GM23248 (cell line): ENCODE measurements around the gene ABCD1. TPM values are rescaled to one million over a fixed set of nuclear protein-coding genes. Genes with fewer than 3 reads are reported as not detected.
"Not testable (repeated sequence)": the region's sequence is repeated elsewhere in the genome, so short reads cannot be mapped to it uniquely, and the experiment has no call there.

Experiments
- DNase-seq: peaks from one replicate; pipeline ENCODE4 v3.0.0-alpha.2; 2015
- H2AFZ ChIP-seq: fragments of 200-600 bp; sonication (generic); 2 replicates; pipeline ENCODE4 v1.6.1; 2016; ENCODE audit warnings: antibody characterized with exemption
- H3F3A ChIP-seq: fragments of 200-600 bp; sonication (generic); 2 replicates; pipeline ENCODE4 v1.6.1; 2016; ENCODE audit warnings: mild to moderate bottlenecking, antibody characterized with exemption, mixed run types; ENCODE audit not compliant: insufficient read depth
- H3K27ac ChIP-seq: fragments of 200-600 bp; sonication (generic); 2 replicates; pipeline ENCODE4 v1.5.1; 2016; ENCODE audit warnings: mild to moderate bottlenecking
- H3K27me3 ChIP-seq: fragments of 200-600 bp; sonication (generic); replicated peaks from 2 replicates; pipeline ENCODE4 v1.6.1; 2016; ENCODE audit warnings: mild to moderate bottlenecking; ENCODE audit not compliant: insufficient read depth
- H3K36me3 ChIP-seq: fragments of 200-600 bp; sonication (generic); 2 replicates; pipeline ENCODE4 v1.6.1; 2016; ENCODE audit warnings: low read depth, mild to moderate bottlenecking
- H3K4me1 ChIP-seq: fragments of 200-600 bp; sonication (generic); 2 replicates; pipeline ENCODE4 v1.6.1; 2016; ENCODE audit warnings: mild to moderate bottlenecking; ENCODE audit not compliant: insufficient read depth
- H3K4me2 ChIP-seq: fragments of 200-600 bp; sonication (generic); one replicate; pipeline ENCODE4 v1.6.1; 2016; ENCODE audit warnings: mild to moderate bottlenecking; ENCODE audit not compliant: unreplicated experiment
- H3K4me3 ChIP-seq: fragments of 200-600 bp; sonication (generic); 2 replicates; pipeline ENCODE4 v1.5.1; 2016; ENCODE audit warnings: mild to moderate bottlenecking
- H3K79me2 ChIP-seq: fragments of 200-600 bp; sonication (generic); 2 replicates; pipeline ENCODE4 v1.6.1; 2016; ENCODE audit warnings: mild to moderate bottlenecking; ENCODE audit not compliant: insufficient read depth
- H3K9ac ChIP-seq: fragments of 200-600 bp; sonication (generic); 2 replicates; pipeline ENCODE4 v1.6.1; 2016; ENCODE audit warnings: mild to moderate bottlenecking
- H3K9me2 ChIP-seq: fragments of 200-600 bp; sonication (generic); 2 replicates; pipeline ENCODE4 v1.6.1; 2016; ENCODE audit warnings: mixed run types, mild to moderate bottlenecking, moderate library complexity; ENCODE audit not compliant: insufficient read depth
- H3K9me3 ChIP-seq: fragments of 200-600 bp; sonication (generic); one replicate; pipeline ENCODE4 v1.6.1; 2017; ENCODE audit warnings: low read depth
- H4K20me1 ChIP-seq: fragments of 200-600 bp; sonication (generic); 2 replicates; pipeline ENCODE4 v1.6.0; 2016; ENCODE audit not compliant: insufficient read depth
- EZH2 ChIP-seq: fragments of 200-600 bp; sonication (generic); IDR thresholded peaks from 2 replicates; pipeline ENCODE4 v1.6.1; 2018; ENCODE audit warnings: antibody characterized with exemption, mild to moderate bottlenecking; ENCODE audit not compliant: insufficient read depth, poor library complexity, severe bottlenecking
- EZH2phosphoT487 ChIP-seq: fragments of 200-600 bp; sonication (generic); IDR thresholded peaks from 2 replicates; pipeline ENCODE4 v1.6.1; 2018; ENCODE audit warnings: antibody characterized with exemption, moderate library complexity, mild to moderate bottlenecking, low read depth; ENCODE audit not compliant: insufficient read depth
- WGBS, 2 experiments: methylation state at CpG; one replicate each; pipeline ENCODE4 v1.1.6; 2015 to 2017; ENCODE audit warnings: low lambda C conversion rate in 2 of 2, low coverage in 1 of 2; ENCODE audit errors: missing lambda C conversion rate in 2 of 2; 5-methylcytosine and 5-hydroxymethylcytosine counted together
- in situ Hi-C: fragments of 300-500 bp; cut with MboI; formaldehyde crosslinking; loops from 2 replicates; pipeline ENCODE4 v1.15.0; 2020
- polyA plus RNA-seq: library from polyadenylated mRNA; unstranded; fragments of >200 nt; fragmentation: Nextera tagmentation; extraction: Ambion mirVana; gene quantifications from 2 replicates; pipeline ENCODE4 v1.2.1, GENCODE V29; 2016
- total RNA-seq: library from RNA; depleted of rRNA; stranded (reverse); fragments of >200 nt; shearing (Covaris generic); gene quantifications from 2 replicates; pipeline ENCODE4 v1.2.3, GENCODE V29; 2014

ABCD1 gene
- total and polyA plus RNA-seq, 2 experiments from 2014 or later: 9.8 to 24.4 TPM

DNA sequence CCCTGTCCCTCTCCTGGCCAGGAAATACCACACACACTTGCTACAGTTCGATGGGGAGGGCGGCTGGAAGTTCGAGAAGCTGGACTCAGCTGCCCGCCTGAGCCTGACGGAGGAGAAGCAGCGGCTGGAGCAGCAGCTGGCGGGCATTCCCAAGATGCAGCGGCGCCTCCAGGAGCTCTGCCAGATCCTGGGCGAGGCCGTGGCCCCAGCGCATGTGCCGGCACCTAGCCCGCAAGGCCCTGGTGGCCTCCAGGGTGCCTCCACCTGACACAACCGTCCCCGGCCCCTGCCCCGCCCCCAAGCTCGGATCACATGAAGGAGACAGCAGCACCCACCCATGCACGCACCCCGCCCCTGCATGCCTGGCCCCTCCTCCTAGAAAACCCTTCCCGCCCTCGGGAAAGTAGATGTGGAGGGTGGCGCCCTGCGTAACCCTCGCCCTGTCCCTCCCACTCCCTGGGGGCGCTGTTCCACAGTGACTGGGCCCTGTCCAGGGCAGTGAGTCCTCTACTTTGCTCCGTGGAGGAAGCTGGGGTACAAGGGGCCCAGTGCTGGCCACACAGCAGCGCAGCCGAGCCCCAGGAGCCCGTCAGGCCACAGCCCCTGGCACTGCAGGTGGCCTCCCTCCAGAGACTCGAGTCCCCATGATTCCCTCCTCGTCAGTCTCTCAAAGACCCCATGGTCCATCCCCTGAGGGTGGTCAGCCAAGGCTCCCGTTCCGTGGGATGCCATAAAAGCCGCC lies 19.0 kb downstream of the ABCD1 start:
- H3K9ac ChIP-seq, H4K20me1 ChIP-seq, H2AFZ ChIP-seq, H3K79me2 ChIP-seq, H3F3A ChIP-seq, H3K9me3 ChIP-seq, H3K4me1 ChIP-seq, H3K9me2 ChIP-seq, in situ Hi-C loops, H3K36me3 ChIP-seq, H3K27ac ChIP-seq, H3K27me3 ChIP-seq: not testable (repeated sequence)
- H3K4me2 ChIP-seq: peak overlapping the region; percentile 35
- DNase-seq: peak; percentile 53
- WGBS, 2 experiments: 6 to 11% methylated on average over 8 to 9 of the region's 35 CpGs
- H3K4me3 ChIP-seq: peak overlapping the region; percentile 26; the same call in 1 of the 2 replicates

DNA sequence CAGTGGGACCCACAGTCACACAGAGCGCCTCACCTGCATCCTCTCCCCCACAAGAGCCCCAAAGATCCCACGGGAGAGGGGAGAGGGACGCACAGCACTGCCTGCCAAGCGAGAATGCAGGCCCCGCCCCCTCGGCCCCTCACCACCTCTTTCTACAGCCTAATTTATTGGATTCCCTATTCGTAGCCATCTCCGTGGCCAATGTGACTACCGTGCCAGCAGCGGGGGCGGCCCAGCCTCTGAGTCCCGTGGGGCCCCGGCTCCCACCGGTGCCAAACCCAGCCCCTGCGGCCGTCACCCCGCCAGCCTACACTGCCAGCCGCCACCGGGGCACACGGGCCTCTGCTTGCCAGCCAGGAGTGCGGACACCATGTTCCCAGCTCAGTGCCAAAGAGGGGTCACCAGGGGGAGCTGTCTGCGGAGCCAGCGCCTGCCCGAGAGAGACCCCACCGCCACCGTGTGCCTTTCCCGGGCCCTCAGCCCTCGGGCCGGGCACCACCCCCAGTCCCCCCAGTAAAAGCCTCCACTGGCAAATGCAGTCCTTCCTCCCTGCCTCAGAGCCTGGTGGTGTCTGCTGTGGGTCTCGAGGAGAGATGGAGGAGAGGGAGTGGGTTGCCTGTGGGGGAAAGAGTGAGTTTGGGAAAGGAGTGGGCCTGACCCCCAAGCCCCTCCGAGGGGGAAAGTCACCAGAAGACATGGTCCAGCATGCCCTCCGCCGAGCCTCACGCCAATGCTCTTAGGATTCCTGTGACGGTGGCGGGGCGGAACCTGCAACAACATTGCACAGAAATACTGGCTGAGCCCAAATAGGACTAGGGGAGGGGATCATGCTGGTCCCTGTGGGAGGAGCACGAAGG lies 19.8 kb downstream of the ABCD1 start:
- Histone ChIP-seq H3F3A (no peaks in the 10 kb centered on the region), H3K9me2 (no peaks in the 10 kb centered on the region), H3K9ac (no peak overlapping the region), H3K27me3 (no peaks in the 10 kb centered on the region), H4K20me1 (no peaks in the 10 kb centered on the region), H3K9me3 (no peaks in the 10 kb centered on the region), H3K27ac (no peak overlapping the region), H3K4me3 (peak overlapping the region; percentile 26; the same call in 1 of the 2 replicates), H2AFZ (no peak overlapping the region), H3K4me2 (peak overlapping the region; percentile 35), H3K36me3 (no peaks in the 10 kb centered on the region), H3K4me1 (0 out of 2 replicates have a peak, but pooled peaks cover 3% of the 10 kb centered on the region), H3K79me2 (no peaks in the 10 kb centered on the region)
- DNase-seq: peak; percentile 43
- in situ Hi-C loops: no loop called here
- TF ChIP-seq EZH2phosphoT487 (no peak), EZH2 (no peak)
- WGBS, 2 experiments: 4 to 5% methylated on average over 16 to 31 of the region's 38 CpGs

DNA sequence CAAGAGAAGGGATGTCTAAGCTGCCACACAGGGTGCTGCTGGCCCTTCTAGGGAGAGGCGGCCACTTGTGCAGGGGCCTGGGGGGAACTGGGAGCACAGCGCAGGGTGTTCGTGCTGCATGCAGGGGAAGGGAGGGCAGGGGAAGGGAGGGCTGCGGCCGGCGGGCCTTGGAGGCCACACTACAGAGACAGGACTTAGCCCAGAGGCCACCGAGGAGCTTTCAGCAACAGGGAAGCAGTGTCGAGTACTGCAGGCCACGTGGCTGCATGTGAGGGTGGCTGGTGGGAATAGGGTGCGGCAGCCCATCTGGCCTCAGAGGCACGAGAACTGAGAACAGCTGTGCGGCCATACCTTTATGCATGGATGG lies 20.4 kb downstream of the ABCD1 start:
- H3K27me3 ChIP-seq, H3F3A ChIP-seq, H3K9me2 ChIP-seq, H3K27ac ChIP-seq, H3K4me2 ChIP-seq, H3K4me1 ChIP-seq, H3K9ac ChIP-seq, H4K20me1 ChIP-seq, H3K36me3 ChIP-seq, H3K4me3 ChIP-seq, H3K79me2 ChIP-seq, H3K9me3 ChIP-seq, DNase-seq, H2AFZ ChIP-seq, in situ Hi-C loops: not testable (repeated sequence)
- WGBS, 2 experiments: 63 to 83% methylated on average over 2 to 10 of the region's 12 CpGs

DNA sequence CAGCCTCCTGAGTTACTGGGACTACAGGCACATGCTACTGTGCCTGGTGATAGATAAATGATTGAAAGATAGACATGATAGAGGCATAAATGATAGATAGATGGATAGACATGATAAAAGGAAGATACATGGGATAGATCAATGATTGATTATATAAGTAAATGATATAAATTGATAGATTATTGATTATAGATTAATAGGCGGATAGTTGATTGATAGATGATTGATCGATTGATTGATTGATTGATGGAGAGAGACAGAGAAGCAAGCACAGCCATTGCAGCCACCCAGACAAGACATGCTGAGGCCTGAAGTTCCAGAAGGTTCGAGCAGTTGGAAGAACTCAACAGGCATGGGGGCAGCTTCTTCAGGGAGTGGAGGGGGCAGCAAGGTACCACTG lies 21.7 kb downstream of the ABCD1 start:
- Histone ChIP-seq H3K79me2 (no peaks in the 10 kb centered on the region), H4K20me1 (no peaks in the 10 kb centered on the region), H2AFZ (no peak overlapping the region), H3K36me3 (no peaks in the 10 kb centered on the region), H3K4me2 (no peak overlapping the region), H3K27me3 (no peaks in the 10 kb centered on the region), H3K9me3 (no peaks in the 10 kb centered on the region), H3K27ac (no peak overlapping the region), H3K4me3 (no peak overlapping the region), H3K9ac (no peak overlapping the region), H3K9me2 (no peaks in the 10 kb centered on the region), H3F3A (no peaks in the 10 kb centered on the region), H3K4me1 (0 out of 2 replicates have a peak, but pooled peaks cover 3% of the 10 kb centered on the region)
- WGBS, 2 experiments: 70 to 73% methylated on average over 3 of the region's 3 CpGs
- TF ChIP-seq EZH2phosphoT487 (no peak), EZH2 (no peak)
- no peak for DNase-seq
- in situ Hi-C loops: no loop called here

DNA sequence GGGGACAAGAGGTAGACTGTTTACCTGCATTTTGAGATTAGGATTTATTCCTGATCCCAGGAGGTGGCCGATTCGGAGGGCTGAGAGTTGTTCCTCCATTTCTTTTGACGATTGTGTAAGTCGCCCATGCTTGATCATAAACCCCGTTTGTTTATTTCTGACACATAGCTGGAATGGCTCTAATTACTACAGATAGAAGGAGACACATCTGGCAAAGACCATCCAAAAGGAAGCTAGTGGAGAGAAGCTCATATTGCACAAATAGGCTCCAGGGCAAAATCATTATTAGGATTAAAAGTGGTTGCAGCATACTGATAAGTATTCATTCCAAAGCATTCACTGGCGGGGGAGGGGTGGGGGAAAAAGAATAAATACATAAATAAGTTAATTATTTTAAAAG lies 22.3 kb downstream of the ABCD1 start:
- H4K20me1 ChIP-seq, H3K79me2 ChIP-seq, H3K9ac ChIP-seq, H3K36me3 ChIP-seq, H3K27me3 ChIP-seq, H2AFZ ChIP-seq, H3K4me1 ChIP-seq, H3F3A ChIP-seq, DNase-seq, H3K4me2 ChIP-seq, H3K9me2 ChIP-seq, H3K27ac ChIP-seq, in situ Hi-C loops, H3K4me3 ChIP-seq, H3K9me3 ChIP-seq: not testable (repeated sequence)
- 23 to 42% methylated on average over 5 to 6 of the region's 6 CpGs for WGBS, 2 experiments

DNA sequence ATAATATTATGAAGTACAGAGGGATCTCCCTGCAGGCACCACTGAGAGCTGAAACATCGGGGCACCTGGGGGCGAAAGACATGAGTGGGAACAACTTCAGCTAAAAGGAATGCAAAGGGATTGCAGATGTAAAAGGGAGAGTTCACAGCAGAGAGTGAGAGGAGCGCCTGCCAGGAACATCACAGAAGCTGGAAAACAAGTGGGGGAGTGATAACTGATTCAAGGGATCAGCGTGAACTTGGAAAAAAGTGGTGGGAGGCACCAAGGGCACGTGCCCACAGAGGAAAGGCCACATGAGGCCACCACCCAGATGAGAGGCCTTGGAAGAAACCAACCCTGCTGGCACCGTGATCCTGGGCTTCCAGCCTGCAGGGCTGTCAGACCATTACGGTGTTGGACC lies 24.4 kb downstream of the ABCD1 start:
- H3K4me1 ChIP-seq, H4K20me1 ChIP-seq, DNase-seq, in situ Hi-C loops, H3K27me3 ChIP-seq, H3K4me2 ChIP-seq, H3F3A ChIP-seq, H2AFZ ChIP-seq, H3K9me3 ChIP-seq, H3K9me2 ChIP-seq, H3K79me2 ChIP-seq, H3K27ac ChIP-seq, H3K36me3 ChIP-seq, H3K9ac ChIP-seq, H3K4me3 ChIP-seq: not testable (repeated sequence)
- WGBS, 2 experiments: 51 to 54% methylated on average over 7 of the region's 7 CpGs
